Thyroid gland (tissue), 4 donors: Measurements from ENCODE around the gene PTGFRN.

Source experiments
- CTCF ChIP-seq, 6 experiments: fragments of 200-600 bp in 3 of 6; fragments of 450-650 bp in 3 of 6; sonication (generic) in 3 of 6; IDR thresholded peaks; one replicate each; pipeline ENCODE4 v1.5.1; 2016 to 2019; ENCODE audit warnings: antibody characterized with exemption in 6 of 6, mild to moderate bottlenecking in 2 of 6, inconsistent platforms in 1 of 6, moderate library complexity in 1 of 6
- POLR2A ChIP-seq, 2 donors: fragments of 450-650 bp; IDR thresholded peaks; one replicate each; pipeline ENCODE4 v1.6.1; 2017; ENCODE audit warnings: antibody characterized with exemption in 2 of 2, mild to moderate bottlenecking in 2 of 2, moderate library complexity in 1 of 2

- no peak for TF ChIP-seq CTCF (IDR thresholded peaks at IDR 0.05)
- no peak for TF ChIP-seq POLR2A (IDR thresholded peaks at IDR 0.05)
These were observed 44.7 kb downstream of the PTGFRN start for GRCh38 chr1:116954440-116954839.
